GM12878 (cell line): ENCODE results near the gene SSU72.

Experiments used
- ASH2L ChIP-seq: fragments of 300-600, 200-600 bp; sonication (generic); IDR thresholded peaks from 2 replicates; pipeline ENCODE4 v1.6.1; 2017; ENCODE audit warnings: low read depth, mild to moderate bottlenecking, borderline replicate concordance
- FOXM1 ChIP-seq: IDR thresholded peaks from 2 replicates; pipeline ENCODE4 v1.6.1; 2012; ENCODE audit warnings: low read depth, mild to moderate bottlenecking, inconsistent platforms, low read length, moderate library complexity
- NR2C2 ChIP-seq: IDR thresholded peaks from 2 replicates; pipeline ENCODE4 v1.6.1; 2011; ENCODE audit warnings: borderline replicate concordance, low read depth; ENCODE audit not compliant: control insufficient read depth, insufficient read length
- RBBP5 ChIP-seq: fragments of 200-600 bp; sonication (generic); conservative IDR thresholded peaks from 2 replicates; pipeline ENCODE4 v1.6.1; 2016
- RELA ChIP-seq: fragments of 450-650 bp; IDR thresholded peaks from 2 replicates; pipeline ENCODE4 v1.8.0; 2014; ENCODE audit warnings: borderline replicate concordance; ENCODE audit not compliant: partially characterized antibody
- TCF12 ChIP-seq: IDR thresholded peaks from 2 replicates; pipeline ENCODE4 v1.6.1; 2011; ENCODE audit warnings: low read depth, mild to moderate bottlenecking, low read length
- TCF7 ChIP-seq: IDR thresholded peaks from 2 replicates; pipeline ENCODE4 v1.6.1; 2014; ENCODE audit warnings: antibody characterized with exemption, borderline replicate concordance
- TF ChIP-seq, protein P1 (sequence below), 3 experiments: IDR thresholded peaks in 2 of 3; conservative IDR thresholded peaks in 1 of 3; 2 replicates each; pipeline ENCODE4 v1.5.1; 2011; ENCODE audit warnings: low read depth in 3 of 3, low read length in 3 of 3, mild to moderate bottlenecking in 3 of 3, control low read depth in 2 of 3, moderate library complexity in 2 of 3, inconsistent platforms in 1 of 3, mixed read lengths in 1 of 3; ENCODE audit not compliant: control insufficient read depth in 2 of 3, insufficient read depth in 1 of 3; ENCODE audit errors: extremely low read depth in 1 of 3

GRCh38 chr1:1614204-1614953 lies 39.7 kb upstream of the SSU72 start:
- TF ChIP-seq, protein P1, sequence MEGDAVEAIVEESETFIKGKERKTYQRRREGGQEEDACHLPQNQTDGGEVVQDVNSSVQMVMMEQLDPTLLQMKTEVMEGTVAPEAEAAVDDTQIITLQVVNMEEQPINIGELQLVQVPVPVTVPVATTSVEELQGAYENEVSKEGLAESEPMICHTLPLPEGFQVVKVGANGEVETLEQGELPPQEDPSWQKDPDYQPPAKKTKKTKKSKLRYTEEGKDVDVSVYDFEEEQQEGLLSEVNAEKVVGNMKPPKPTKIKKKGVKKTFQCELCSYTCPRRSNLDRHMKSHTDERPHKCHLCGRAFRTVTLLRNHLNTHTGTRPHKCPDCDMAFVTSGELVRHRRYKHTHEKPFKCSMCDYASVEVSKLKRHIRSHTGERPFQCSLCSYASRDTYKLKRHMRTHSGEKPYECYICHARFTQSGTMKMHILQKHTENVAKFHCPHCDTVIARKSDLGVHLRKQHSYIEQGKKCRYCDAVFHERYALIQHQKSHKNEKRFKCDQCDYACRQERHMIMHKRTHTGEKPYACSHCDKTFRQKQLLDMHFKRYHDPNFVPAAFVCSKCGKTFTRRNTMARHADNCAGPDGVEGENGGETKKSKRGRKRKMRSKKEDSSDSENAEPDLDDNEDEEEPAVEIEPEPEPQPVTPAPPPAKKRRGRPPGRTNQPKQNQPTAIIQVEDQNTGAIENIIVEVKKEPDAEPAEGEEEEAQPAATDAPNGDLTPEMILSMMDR (IDR thresholded peaks at IDR 0.05 in 2 of 3, conservative IDR thresholded peaks at IDR 0.05 in 1 of 3; ENCODE audit: control insufficient read depth in 2 of 3, extremely low read depth in 1 of 3, insufficient read depth in 1 of 3, low read depth in 3 of 3, low read length in 3 of 3) = no peak
- no peak for TF ChIP-seq RBBP5
- no peak for TF ChIP-seq FOXM1
- no peak for TF ChIP-seq RELA
- no peak for TF ChIP-seq NR2C2
- no peak for TF ChIP-seq TCF12
- no peak for TF ChIP-seq TCF7
- TF ChIP-seq ASH2L = no peak
